Lower lobe of right lung (tissue), 2 donors: ENCODE measurements around the gene ZSCAN4. TPM values are rescaled to one million over a fixed set of nuclear protein-coding genes. Genes with fewer than 3 reads are reported as not detected.

Experiments
- ATAC-seq, 2 donors: fragments of 200-7000 bp; cut with Tn5 transposase; one replicate each; pipeline ENCODE4 v1.9.1; 2020 to 2022; ENCODE audit warnings: mild to moderate bottlenecking in 2 of 2, moderate library complexity in 2 of 2
- DNase-seq: peaks from one replicate; pipeline ENCODE4 v3.0.0-alpha.2; 2020
- H3K27ac ChIP-seq: fragments of 200-600 bp; one replicate; pipeline ENCODE4 v1.8.0; 2022
- H3K27me3 ChIP-seq: fragments of 200-600 bp; one replicate; pipeline ENCODE4 v1.8.0; 2022; ENCODE audit warnings: low read depth
- H3K36me3 ChIP-seq: fragments of 200-600 bp; one replicate; pipeline ENCODE4 v1.8.0; 2022; ENCODE audit warnings: mild to moderate bottlenecking
- H3K4me1 ChIP-seq: fragments of 200-600 bp; one replicate; pipeline ENCODE4 v1.8.0; 2022
- H3K4me3 ChIP-seq: fragments of 200-600 bp; one replicate; pipeline ENCODE4 v1.8.0; 2022; ENCODE audit warnings: mild to moderate bottlenecking
- H3K9me3 ChIP-seq: fragments of 200-600 bp; one replicate; pipeline ENCODE4 v1.8.0; 2022
- intact Hi-C: fragments of 100-400 bp; cut with DNase I; formaldehyde crosslinking; loops from one replicate; pipeline ENCODE4 v1.11.0; 2022
- total RNA-seq: library from RNA; stranded (reverse); fragmentation: NEBNext Ultra II Directional; extraction: Animal tissue kit (Norgen Biotek cat#: 25700); gene quantifications from one replicate; pipeline ENCODE4 v1.2.1, GENCODE V29; 2021
- TF ChIP-seq, protein P1 (sequence below): fragments of 200-600 bp; IDR thresholded peaks from one replicate; pipeline ENCODE4 v1.8.0; 2022; ENCODE audit warnings: antibody characterized with exemption, mild to moderate bottlenecking
- donor health status: DM: no; HTN: yes; CAD: no; lungs with severe emphysema.

Gene ZSCAN4
- total RNA-seq, 1 donor from 2014 or later, result 0.24 TPM

GRCh38 chr19:57719424-57719823, 50.7 kb downstream of the ZSCAN4 start:
- Histone ChIP-seq H3K27ac (no peak overlapping the region), H3K4me1 (no peaks in the 10 kb centered on the region), H3K9me3 (peaks cover 93% of the 10 kb centered on the region), H3K36me3 (peaks cover 34% of the 10 kb centered on the region), H3K27me3 (no peaks in the 10 kb centered on the region), H3K4me3 (no peak overlapping the region)
- intact Hi-C loops, result no loop called here
- TF ChIP-seq, protein P1, sequence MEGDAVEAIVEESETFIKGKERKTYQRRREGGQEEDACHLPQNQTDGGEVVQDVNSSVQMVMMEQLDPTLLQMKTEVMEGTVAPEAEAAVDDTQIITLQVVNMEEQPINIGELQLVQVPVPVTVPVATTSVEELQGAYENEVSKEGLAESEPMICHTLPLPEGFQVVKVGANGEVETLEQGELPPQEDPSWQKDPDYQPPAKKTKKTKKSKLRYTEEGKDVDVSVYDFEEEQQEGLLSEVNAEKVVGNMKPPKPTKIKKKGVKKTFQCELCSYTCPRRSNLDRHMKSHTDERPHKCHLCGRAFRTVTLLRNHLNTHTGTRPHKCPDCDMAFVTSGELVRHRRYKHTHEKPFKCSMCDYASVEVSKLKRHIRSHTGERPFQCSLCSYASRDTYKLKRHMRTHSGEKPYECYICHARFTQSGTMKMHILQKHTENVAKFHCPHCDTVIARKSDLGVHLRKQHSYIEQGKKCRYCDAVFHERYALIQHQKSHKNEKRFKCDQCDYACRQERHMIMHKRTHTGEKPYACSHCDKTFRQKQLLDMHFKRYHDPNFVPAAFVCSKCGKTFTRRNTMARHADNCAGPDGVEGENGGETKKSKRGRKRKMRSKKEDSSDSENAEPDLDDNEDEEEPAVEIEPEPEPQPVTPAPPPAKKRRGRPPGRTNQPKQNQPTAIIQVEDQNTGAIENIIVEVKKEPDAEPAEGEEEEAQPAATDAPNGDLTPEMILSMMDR, result no peak
- ATAC-seq (no peak), DNase-seq (no peak)

DNA sequence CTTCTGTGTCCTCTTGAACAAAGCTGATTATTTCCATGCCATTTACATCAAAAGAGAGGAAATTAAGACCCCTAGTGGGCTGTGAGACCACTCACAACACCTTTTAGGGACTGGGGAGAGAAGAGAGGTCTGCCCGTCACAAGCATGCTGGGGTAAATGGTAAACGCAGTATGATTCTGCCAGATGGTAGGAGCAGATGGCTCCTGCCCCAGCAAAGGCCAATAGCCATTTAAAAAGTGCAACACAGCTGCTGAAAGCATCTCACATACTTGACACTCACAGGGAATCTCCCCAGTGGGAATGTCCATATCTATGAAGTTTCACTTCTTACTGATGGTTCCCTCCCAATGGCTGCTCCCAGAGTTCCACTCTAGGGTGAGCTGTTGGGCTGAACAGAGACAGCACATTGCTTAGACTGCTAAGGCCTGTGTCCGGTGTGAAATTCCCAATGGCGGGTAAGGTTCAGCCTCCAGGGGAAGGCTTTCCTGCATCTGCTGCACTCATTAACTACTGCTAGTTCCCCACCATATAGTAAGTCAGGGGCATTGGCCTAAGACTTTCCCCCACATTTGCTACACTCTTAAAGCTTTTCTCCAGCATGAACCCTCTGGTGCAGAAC, 51.3 kb downstream of the ZSCAN4 start:
- Histone ChIP-seq H3K4me3 (no peak overlapping the region), H3K4me1 (no peaks in the 10 kb centered on the region), H3K27me3 (no peaks in the 10 kb centered on the region), H3K36me3 (peaks cover 34% of the 10 kb centered on the region), H3K9me3 (peaks cover 92% of the 10 kb centered on the region), H3K27ac (no peak overlapping the region)
- intact Hi-C loops, result no loop called here
- DNase-seq (no peak), ATAC-seq (no peak)
- TF ChIP-seq, protein P1, result no peak

- H3K27ac ChIP-seq, result no peak overlapping the region
- H3K4me1 ChIP-seq, result no peaks in the 10 kb centered on the region
- no peaks in the 10 kb centered on the region for H3K27me3 ChIP-seq
- TF ChIP-seq, protein P1, result no peak
- H3K36me3 ChIP-seq, result peaks cover 34% of the 10 kb centered on the region
- no peak for ATAC-seq
- intact Hi-C loops, result no loop called here
- no peak for DNase-seq
- peaks cover 92% of the 10 kb centered on the region for H3K9me3 ChIP-seq
- H3K4me3 ChIP-seq, result no peak overlapping the region
Observed at GRCh38 chr19:57720878-57721277, 52.1 kb downstream of the ZSCAN4 start.

Other genes starting within 250 kb of the ZSCAN4 start
- gene ZNF749, start 233.6 kb upstream of the ZSCAN4 start, total RNA-seq, result 6.7 TPM
- 0.71 TPM for gene VN1R1, start 211.8 kb upstream of the ZSCAN4 start, total RNA-seq
- gene ZNF772, start 191.4 kb upstream of the ZSCAN4 start, total RNA-seq, result 10.0 TPM
- 12.9 TPM for gene ZNF419, start 181.2 kb upstream of the ZSCAN4 start, total RNA-seq
- gene ZNF773, start 169.0 kb upstream of the ZSCAN4 start, total RNA-seq, result 8.4 TPM
- 6.0 TPM for gene ZNF549, start 141.6 kb upstream of the ZSCAN4 start, total RNA-seq
- gene ZNF550, start 109.1 kb upstream of the ZSCAN4 start, total RNA-seq, result 8.8 TPM
- 5.4 TPM for gene ZNF416, start 90.0 kb upstream of the ZSCAN4 start, total RNA-seq
- gene ZIK1, start 84.8 kb upstream of the ZSCAN4 start, total RNA-seq, result 2.9 TPM
- 2.0 TPM for gene ZNF530, start 69.0 kb upstream of the ZSCAN4 start, total RNA-seq
- 17.4 TPM for gene ZNF134, start 54.7 kb upstream of the ZSCAN4 start, total RNA-seq
- 12.4 TPM for gene ZNF211, start 35.8 kb upstream of the ZSCAN4 start, total RNA-seq
- 3.9 TPM for gene ZNF551, start 13.0 kb downstream of the ZSCAN4 start, total RNA-seq
- 2.5 TPM for gene ZNF154, start 40.3 kb downstream of the ZSCAN4 start, total RNA-seq
- gene ZNF671, start 58.7 kb downstream of the ZSCAN4 start, total RNA-seq, result 7.3 TPM
- 16.2 TPM for gene ZNF776, start 77.9 kb downstream of the ZSCAN4 start, total RNA-seq
- 21.8 TPM for gene ZNF586, start 100.7 kb downstream of the ZSCAN4 start, total RNA-seq
- gene ZNF552, start 146.0 kb downstream of the ZSCAN4 start, total RNA-seq, result 20.0 TPM
- 12.5 TPM for gene ZNF587B, start 161.4 kb downstream of the ZSCAN4 start, total RNA-seq
- 25.6 TPM for gene ZNF587, start 180.9 kb downstream of the ZSCAN4 start, total RNA-seq
- 13.5 TPM for gene ZNF814, start 220.1 kb downstream of the ZSCAN4 start, total RNA-seq
- gene ZNF417, start 247.7 kb downstream of the ZSCAN4 start, total RNA-seq, result 16.2 TPM